HG02852 (cell line): ENCODE measurements around the gene VPS39.

Experiments used
- ATAC-seq: cut with Tn5 transposase; IDR thresholded peaks from one replicate; pipeline ENCODE4 v1.9.1; 2021; ENCODE audit warnings: mild to moderate bottlenecking, moderate library complexity; ENCODE audit not compliant: unreplicated experiment

Gene VPS39

GRCh38 chr15:42202653-42203052, 5.5 kb downstream of the VPS39 start:
- ATAC-seq: no peak

- no peak for ATAC-seq
Measured at GRCh38 chr15:42201801-42202200, 6.3 kb downstream of the VPS39 start.

GRCh38 chr15:42199126-42199525, 9.0 kb downstream of the VPS39 start:
- no peak for ATAC-seq

GRCh38 chr15:42198516-42198915, 9.6 kb downstream of the VPS39 start:
- ATAC-seq: no peak

GRCh38 chr15:42194513-42194912, 13.6 kb downstream of the VPS39 start:
- ATAC-seq: no peak

GRCh38 chr15:42193383-42193782, 14.7 kb downstream of the VPS39 start:
- no peak for ATAC-seq

- ATAC-seq: no peak
Measured at GRCh38 chr15:42191610-42192346, 16.3 kb downstream of the VPS39 start.

GRCh38 chr15:42190370-42190769, 17.7 kb downstream of the VPS39 start:
- no peak for ATAC-seq

GRCh38 chr15:42185801-42186200, 22.3 kb downstream of the VPS39 start:
- no peak for ATAC-seq

- ATAC-seq: no peak
Measured at GRCh38 chr15:42184736-42185135, 23.4 kb downstream of the VPS39 start.

- no peak for ATAC-seq
Measured at GRCh38 chr15:42184296-42184695, 23.8 kb downstream of the VPS39 start.

- no peak for ATAC-seq
Measured at GRCh38 chr15:42182961-42183360, 25.1 kb downstream of the VPS39 start.

GRCh38 chr15:42182328-42182886, 25.7 kb downstream of the VPS39 start:
- no peak for ATAC-seq

- no peak for ATAC-seq
Measured at GRCh38 chr15:42178056-42178455, 30.0 kb downstream of the VPS39 start.

GRCh38 chr15:42175671-42176070, 32.4 kb downstream of the VPS39 start:
- no peak for ATAC-seq

- no peak for ATAC-seq
Measured at GRCh38 chr15:42172475-42172874, 35.6 kb downstream of the VPS39 start.

- no peak for ATAC-seq
Measured at GRCh38 chr15:42171795-42172194, 36.3 kb downstream of the VPS39 start.

- no peak for ATAC-seq
Measured at GRCh38 chr15:42171122-42171521, 37.0 kb downstream of the VPS39 start.

- ATAC-seq: no peak
Measured at GRCh38 chr15:42166225-42166940, 41.7 kb downstream of the VPS39 start.

- no peak for ATAC-seq
Measured at GRCh38 chr15:42165106-42165505, 43.0 kb downstream of the VPS39 start.

- ATAC-seq: no peak
Measured at GRCh38 chr15:42163947-42164550, 44.1 kb downstream of the VPS39 start.

GRCh38 chr15:42163291-42163690, 44.8 kb downstream of the VPS39 start:
- ATAC-seq: no peak
